ENCODE measurements around the gene PHETA2.

GRCh38 chr22:42091455-42091782 is 17.4 kb downstream of the PHETA2 start:
- no peak for TF ChIP-seq CTCF (IDR thresholded peaks at IDR 0.05; ENCODE audit: poor library complexity)
- no peak for TF ChIP-seq EZH2phosphoT487 (IDR thresholded peaks at IDR 0.05; ENCODE audit: low read depth, severe bottlenecking, unreplicated experiment)

Data from hepatocyte (in vitro differentiated cells).